HEK293 (cell line): ENCODE measurements around the gene DLX4.

Source experiments
- ZFHX2 ChIP-seq: fragments of 450-650 bp; formaldehyde crosslinking; conservative IDR thresholded peaks from 2 replicates; pipeline ENCODE4 v1.5.1; 2016; ENCODE audit warnings: missing biosample characterization, missing genetic modification characterization
- ZNF2 ChIP-seq: fragments of 450-650 bp; formaldehyde crosslinking; IDR thresholded peaks from 2 replicates; pipeline ENCODE4 v1.5.1; 2016; ENCODE audit warnings: missing biosample characterization, missing genetic modification characterization
- ZNF292 ChIP-seq: fragments of 450-650 bp; formaldehyde crosslinking; IDR thresholded peaks from 2 replicates; pipeline ENCODE4 v1.5.1; 2016; ENCODE audit warnings: low read depth, missing biosample characterization, missing genetic modification characterization, borderline replicate concordance
- ZNF473 ChIP-seq: fragments of 450-650 bp; formaldehyde crosslinking; IDR thresholded peaks from 2 replicates; pipeline ENCODE4 v1.5.1; 2017; ENCODE audit warnings: missing biosample characterization, missing genetic modification characterization
- TF ChIP-seq, protein P1 (sequence below): fragments of 450-650 bp; formaldehyde crosslinking; IDR thresholded peaks from 2 replicates; pipeline ENCODE4 v1.5.1; 2016; ENCODE audit warnings: missing biosample characterization, missing genetic modification characterization
- TF ChIP-seq, protein P2 (sequence below): fragments of 450-650 bp; formaldehyde crosslinking; IDR thresholded peaks from 2 replicates; pipeline ENCODE4 v1.5.1; 2016; ENCODE audit warnings: missing biosample characterization, missing genetic modification characterization

DNA sequence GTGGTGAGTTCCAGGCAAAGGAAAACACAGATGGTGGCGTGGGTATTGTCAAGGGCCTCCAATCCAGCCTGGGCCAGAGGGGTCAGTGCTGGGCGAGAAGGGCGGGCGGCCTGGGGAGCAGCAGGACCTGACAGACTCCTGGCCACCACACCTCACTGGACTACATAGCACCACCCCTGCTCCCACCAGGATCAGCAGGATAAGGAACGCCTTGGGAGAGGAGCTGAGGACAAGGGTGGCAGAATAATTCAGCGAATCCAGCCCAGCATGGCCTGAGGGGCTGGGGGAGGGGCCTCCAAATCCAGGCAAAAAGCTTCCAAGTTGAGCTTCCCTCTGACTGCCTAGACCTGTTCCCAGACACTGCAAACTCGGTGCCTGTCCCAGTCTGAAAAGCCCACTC is 6.5 kb downstream of the DLX4 start:
- no peak for TF ChIP-seq ZFHX2 (tag by site-specific recombination)
- no peak for TF ChIP-seq ZNF292 (tag by site-specific recombination)
- TF ChIP-seq ZNF473 (tag by site-specific recombination), result no peak
- TF ChIP-seq, protein P1, sequence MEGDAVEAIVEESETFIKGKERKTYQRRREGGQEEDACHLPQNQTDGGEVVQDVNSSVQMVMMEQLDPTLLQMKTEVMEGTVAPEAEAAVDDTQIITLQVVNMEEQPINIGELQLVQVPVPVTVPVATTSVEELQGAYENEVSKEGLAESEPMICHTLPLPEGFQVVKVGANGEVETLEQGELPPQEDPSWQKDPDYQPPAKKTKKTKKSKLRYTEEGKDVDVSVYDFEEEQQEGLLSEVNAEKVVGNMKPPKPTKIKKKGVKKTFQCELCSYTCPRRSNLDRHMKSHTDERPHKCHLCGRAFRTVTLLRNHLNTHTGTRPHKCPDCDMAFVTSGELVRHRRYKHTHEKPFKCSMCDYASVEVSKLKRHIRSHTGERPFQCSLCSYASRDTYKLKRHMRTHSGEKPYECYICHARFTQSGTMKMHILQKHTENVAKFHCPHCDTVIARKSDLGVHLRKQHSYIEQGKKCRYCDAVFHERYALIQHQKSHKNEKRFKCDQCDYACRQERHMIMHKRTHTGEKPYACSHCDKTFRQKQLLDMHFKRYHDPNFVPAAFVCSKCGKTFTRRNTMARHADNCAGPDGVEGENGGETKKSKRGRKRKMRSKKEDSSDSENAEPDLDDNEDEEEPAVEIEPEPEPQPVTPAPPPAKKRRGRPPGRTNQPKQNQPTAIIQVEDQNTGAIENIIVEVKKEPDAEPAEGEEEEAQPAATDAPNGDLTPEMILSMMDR (tag by site-specific recombination), result no peak
- TF ChIP-seq ZNF2 (tag by site-specific recombination), result no peak
- TF ChIP-seq, protein P2, sequence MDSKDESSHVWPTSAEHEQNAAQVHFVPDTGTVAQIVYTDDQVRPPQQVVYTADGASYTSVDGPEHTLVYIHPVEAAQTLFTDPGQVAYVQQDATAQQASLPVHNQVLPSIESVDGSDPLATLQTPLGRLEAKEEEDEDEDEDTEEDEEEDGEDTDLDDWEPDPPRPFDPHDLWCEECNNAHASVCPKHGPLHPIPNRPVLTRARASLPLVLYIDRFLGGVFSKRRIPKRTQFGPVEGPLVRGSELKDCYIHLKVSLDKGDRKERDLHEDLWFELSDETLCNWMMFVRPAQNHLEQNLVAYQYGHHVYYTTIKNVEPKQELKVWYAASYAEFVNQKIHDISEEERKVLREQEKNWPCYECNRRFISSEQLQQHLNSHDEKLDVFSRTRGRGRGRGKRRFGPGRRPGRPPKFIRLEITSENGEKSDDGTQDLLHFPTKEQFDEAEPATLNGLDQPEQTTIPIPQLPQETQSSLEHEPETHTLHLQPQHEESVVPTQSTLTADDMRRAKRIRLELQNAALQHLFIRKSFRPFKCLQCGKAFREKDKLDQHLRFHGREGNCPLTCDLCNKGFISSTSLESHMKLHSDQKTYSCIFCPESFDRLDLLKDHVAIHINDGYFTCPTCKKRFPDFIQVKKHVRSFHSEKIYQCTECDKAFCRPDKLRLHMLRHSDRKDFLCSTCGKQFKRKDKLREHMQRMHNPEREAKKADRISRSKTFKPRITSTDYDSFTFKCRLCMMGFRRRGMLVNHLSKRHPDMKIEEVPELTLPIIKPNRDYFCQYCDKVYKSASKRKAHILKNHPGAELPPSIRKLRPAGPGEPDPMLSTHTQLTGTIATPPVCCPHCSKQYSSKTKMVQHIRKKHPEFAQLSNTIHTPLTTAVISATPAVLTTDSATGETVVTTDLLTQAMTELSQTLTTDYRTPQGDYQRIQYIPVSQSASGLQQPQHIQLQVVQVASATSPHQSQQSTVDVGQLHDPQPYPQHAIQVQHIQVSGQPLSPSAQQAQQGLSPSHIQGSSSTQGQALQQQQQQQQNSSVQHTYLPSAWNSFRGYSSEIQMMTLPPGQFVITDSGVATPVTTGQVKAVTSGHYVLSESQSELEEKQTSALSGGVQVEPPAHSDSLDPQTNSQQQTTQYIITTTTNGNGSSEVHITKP, result no peak
